ENCODE results near the gene TULP1.
A peak's percentile ranks its signal among the peaks of the same experiment; 100 is the strongest.

TULP1 gene

DNA sequence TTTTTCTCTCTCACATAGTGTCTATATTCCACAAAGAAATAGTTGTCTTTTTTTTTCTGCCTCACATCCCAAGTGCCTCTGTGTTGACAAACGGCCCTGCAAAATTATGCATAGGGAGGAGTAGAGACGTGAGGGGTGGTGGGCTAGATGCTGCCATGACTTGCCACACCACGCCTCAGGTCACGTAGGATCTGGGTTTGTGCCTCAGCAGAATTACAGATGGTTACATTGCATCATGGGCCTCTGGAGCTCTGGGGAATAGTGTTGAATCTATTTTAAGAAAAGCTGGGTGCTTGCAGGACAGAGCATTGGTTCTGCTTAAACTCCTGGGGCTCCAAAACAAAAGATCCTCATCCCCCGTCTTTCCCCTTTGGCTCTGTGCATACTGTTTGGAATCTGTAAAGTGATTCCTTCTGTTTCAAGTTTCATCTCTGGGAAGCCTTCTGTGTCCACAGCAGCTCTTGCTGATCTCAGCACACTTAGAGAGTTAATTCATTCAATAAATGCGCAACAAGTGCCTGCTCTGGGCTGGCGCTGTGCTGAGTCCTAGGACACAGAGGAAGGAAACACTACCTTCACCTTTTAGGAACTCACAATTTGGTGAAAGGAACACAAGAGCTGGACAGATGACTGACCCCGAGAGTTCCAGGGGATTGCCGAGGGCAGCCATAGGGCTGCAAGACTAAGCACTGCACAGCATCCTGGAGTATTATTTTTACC is 58.1 kb downstream of the TULP1 start:
- no peak for DNase-seq

- no peak for DNase-seq
Measured at GRCh38 chr6:35453236-35453635, 59.5 kb downstream of the TULP1 start.

GRCh38 chr6:35452183-35453090 is 60.3 kb downstream of the TULP1 start, which contains the start of gene FANCE:
Gene FANCE (plus strand): TSS chr6:35452338. CDS start chr6:35452546, 208 bp downstream.
- peak; percentile 97 for DNase-seq

- DNase-seq, result peak; percentile 42
Measured at GRCh38 chr6:35451354-35452182, 61.1 kb downstream of the TULP1 start.

DNA sequence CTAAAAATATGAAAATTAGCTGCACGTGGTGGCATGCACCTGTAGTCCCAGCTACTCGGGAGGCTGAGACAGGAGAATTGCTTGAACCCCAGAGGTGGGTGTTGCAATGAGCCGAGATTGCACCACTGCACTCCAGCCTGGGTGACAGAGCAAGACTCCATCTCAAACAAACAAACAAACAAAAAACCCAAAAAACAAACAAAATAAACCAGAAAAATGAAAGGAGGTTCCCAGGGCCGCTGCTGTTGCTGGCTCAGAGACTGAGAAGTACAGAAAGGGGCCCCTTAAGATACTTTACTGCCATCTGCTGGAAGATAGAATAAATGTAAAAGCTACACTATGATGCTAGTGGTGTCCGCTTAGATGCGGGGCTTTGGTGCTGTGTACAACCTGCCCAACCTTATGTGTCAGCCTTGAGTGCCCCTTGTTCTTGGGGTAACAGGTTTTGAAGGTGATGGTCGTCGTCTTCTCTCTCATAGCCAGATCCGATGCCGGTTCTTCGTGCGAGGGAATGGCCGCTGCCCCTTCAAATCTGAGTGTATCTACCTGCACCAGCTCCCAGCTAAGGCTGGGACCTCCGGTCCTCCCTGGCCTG is 63.3 kb downstream of the TULP1 start:
- peak; percentile 92 for DNase-seq

DNA sequence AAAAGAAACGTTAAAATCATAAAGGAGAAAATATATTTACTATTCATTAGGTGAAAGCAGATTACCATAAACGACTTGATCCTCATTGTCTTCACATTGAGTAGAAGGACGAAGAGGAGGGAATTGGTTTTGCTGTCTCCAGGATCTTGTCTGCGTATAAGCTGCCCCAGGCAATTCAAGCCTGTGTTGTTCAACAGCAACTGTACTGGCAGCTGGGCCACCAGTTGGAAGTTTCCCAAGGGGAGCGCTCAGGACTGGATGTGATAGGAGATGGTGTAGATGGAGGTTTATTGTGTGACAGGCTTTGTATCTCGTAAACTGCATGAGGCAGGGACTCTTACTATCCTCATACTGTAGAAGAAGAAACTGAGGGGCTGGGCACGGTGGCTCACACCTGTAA is 64.5 kb downstream of the TULP1 start:
- DNase-seq, result peak; percentile 51

Measured in NCI-H82 (cell line).